K562 (cell line): ENCODE data around the gene BTD. TPM values are rescaled to one million over a fixed set of nuclear protein-coding genes. Genes with fewer than 3 reads are reported as not detected.

ENCODE experiments used
- BCOR ChIP-seq: fragments of 450-650 bp; IDR thresholded peaks from 2 replicates; pipeline ENCODE4 v1.6.1; 2016
- BDP1 ChIP-seq: IDR thresholded peaks from 3 replicates; pipeline ENCODE4 v1.6.1; 2011; ENCODE audit not compliant: insufficient read length, insufficient read depth
- CBX3 ChIP-seq, 2 experiments: IDR thresholded peaks; 1 replicate in 1 of 2; 2 replicates in 1 of 2; pipeline ENCODE4 v1.6.1; 2012; ENCODE audit warnings: inconsistent platforms in 2 of 2, low read length in 2 of 2, borderline replicate concordance in 1 of 2, control low read depth in 1 of 2
- DIDO1 ChIP-seq: fragments of 450-650 bp; IDR thresholded peaks from 2 replicates; pipeline ENCODE4 v1.6.1; 2016; ENCODE audit warnings: low read depth, missing biosample characterization, missing genetic modification characterization
- E2F5 ChIP-seq: sonication (generic); formaldehyde crosslinking; IDR thresholded peaks from 2 replicates; pipeline ENCODE4 v1.8.0; 2022; ENCODE audit warnings: mild to moderate bottlenecking, missing genetic modification reagents
- E2F8 ChIP-seq: fragments of 450-650 bp; IDR thresholded peaks from 2 replicates; pipeline ENCODE4 v1.7.1; 2018; ENCODE audit warnings: mild to moderate bottlenecking, low read depth; ENCODE audit not compliant: partially characterized antibody
- ESRRA ChIP-seq: fragments of 450-650 bp; IDR thresholded peaks from 2 replicates; pipeline ENCODE4 v1.6.1; 2014; ENCODE audit warnings: low read depth, mild to moderate bottlenecking, moderate library complexity, borderline replicate concordance
- HDAC6 ChIP-seq: IDR thresholded peaks from 2 replicates; pipeline ENCODE4 v1.6.1; 2012; ENCODE audit warnings: low read depth, mild to moderate bottlenecking, control low read depth, inconsistent platforms, low read length, moderate library complexity
- MAFK ChIP-seq: IDR thresholded peaks from 2 replicates; pipeline ENCODE4 v1.6.1; 2011; ENCODE audit warnings: low read length, improper control_type of control experiment
- MCM2 ChIP-seq: fragments of 450-650 bp; IDR thresholded peaks from 2 replicates; pipeline ENCODE4 v1.6.1; 2017; ENCODE audit warnings: low read depth, mild to moderate bottlenecking
- MEF2D ChIP-seq: conservative IDR thresholded peaks from 2 replicates; pipeline ENCODE4 v1.6.1; 2016; ENCODE audit warnings: low read depth, missing genetic modification characterization, missing compliant biosample characterization
- NCOA2 ChIP-seq, 2 experiments: fragments of 450-650 bp; IDR thresholded peaks; 2 replicates each; pipeline ENCODE4 v1.6.1; 2018; ENCODE audit warnings: mild to moderate bottlenecking in 2 of 2, moderate library complexity in 1 of 2; ENCODE audit not compliant: partially characterized antibody in 2 of 2
- NR1H2 ChIP-seq: sonication (generic); formaldehyde crosslinking; IDR thresholded peaks from 2 replicates; pipeline ENCODE4 v1.4.0; 2020; ENCODE audit warnings: mild to moderate bottlenecking, missing genetic modification reagents
- NR4A1 ChIP-seq, 2 experiments: fragments of 250-450 bp in 1 of 2; fragments of 450-650 bp in 1 of 2; sonication (Bioruptor Pico) in 1 of 2; IDR thresholded peaks; 2 replicates each; pipeline versions ENCODE4 v1.4.0 to v1.6.1; 2016 to 2020; ENCODE audit warnings: mild to moderate bottlenecking in 2 of 2, missing compliant biosample characterization in 1 of 2, missing genetic modification characterization in 1 of 2, moderate library complexity in 1 of 2
- PHF8 ChIP-seq: fragments of 200-600 bp; sonication (generic); IDR thresholded peaks from 2 replicates; pipeline ENCODE4 v1.6.1; 2012; ENCODE audit warnings: mixed run types, mild to moderate bottlenecking, inconsistent platforms, low read length, moderate library complexity, borderline replicate concordance
- POLR2G ChIP-seq: fragments of 200-400 bp; formaldehyde crosslinking; IDR thresholded peaks from 2 replicates; pipeline ENCODE4 v1.6.1; 2017; ENCODE audit warnings: low read depth, mild to moderate bottlenecking, antibody characterized with exemption, low read length, moderate library complexity
- RFX1 ChIP-seq: fragments of 450-650 bp; IDR thresholded peaks from 2 replicates; pipeline ENCODE4 v1.6.1; 2016; ENCODE audit warnings: mild to moderate bottlenecking, moderate library complexity
- RHOXF2B ChIP-seq: fragments of 250-450 bp; sonication (Bioruptor Pico); conservative IDR thresholded peaks from 2 replicates; pipeline ENCODE4 v1.5.1; 2021
- SETDB1 ChIP-seq: IDR thresholded peaks from one replicate; pipeline ENCODE4 v1.6.1; 2012; ENCODE audit warnings: low read length, control low read depth, inconsistent platforms
- SIN3A ChIP-seq, 2 experiments: fragments of 150-350 bp in 1 of 2; IDR thresholded peaks; 2 replicates each; pipeline ENCODE4 v1.6.1; 2011 to 2016; ENCODE audit warnings: borderline replicate concordance in 2 of 2, low read depth in 2 of 2, low read length in 2 of 2, mild to moderate bottlenecking in 2 of 2, moderate library complexity in 2 of 2; ENCODE audit not compliant: control insufficient read depth in 1 of 2
- TRIM25 ChIP-seq: fragments of 450-650 bp; IDR thresholded peaks from 2 replicates; pipeline ENCODE4 v1.7.0; 2016; ENCODE audit warnings: borderline replicate concordance
- USF1 ChIP-seq: sonication (generic); formaldehyde crosslinking; IDR thresholded peaks from 2 replicates; pipeline ENCODE4 v1.9.0; 2022; ENCODE audit warnings: mild to moderate bottlenecking, missing genetic modification reagents
- ZKSCAN8 ChIP-seq: fragments of 200-800 bp; sonication (Bioruptor generic); IDR thresholded peaks from 2 replicates; pipeline ENCODE4 v1.6.1; 2016; ENCODE audit warnings: missing genetic modification characterization, missing compliant biosample characterization
- ZNF707 ChIP-seq: fragments of 250-450 bp; sonication (Bioruptor Pico); conservative IDR thresholded peaks from 2 replicates; pipeline ENCODE4 v1.8.0; 2022; ENCODE audit warnings: inconsistent platforms, mild to moderate bottlenecking, moderate library complexity
- ZSCAN32 ChIP-seq: fragments of 450-650 bp; formaldehyde crosslinking; IDR thresholded peaks from 2 replicates; pipeline ENCODE4 v1.4.0; 2020; ENCODE audit warnings: mild to moderate bottlenecking, moderate library complexity
- polyA plus RNA-seq, 8 experiments: library from polyadenylated mRNA; depleted of rRNA in 4 of 8; stranded (reverse) in 5 of 8; unstranded in 3 of 8; fragments of >200 nt; fragmentation: Nextera tagmentation in 2 of 8; fragmentation: Illumina TruSeq in 1 of 8; extraction: Ambion mirVana in 2 of 8; extraction: Trizol in 1 of 8; gene quantifications; 2 replicates each; pipeline versions ENCODE4 v1.2.1 to v1.2.3, GENCODE V29; 2011 to 2014; ENCODE audit warnings: inconsistent platforms in 1 of 8, missing spikeins in 1 of 8
- total RNA-seq, 7 experiments: library from RNA; depleted of rRNA in 6 of 7; stranded (reverse); fragments of >200 nt in 6 of 7; fragmentation: Illumina TruSeq in 2 of 7; extraction: Trizol in 2 of 7; gene quantifications; 2 replicates each; pipeline versions ENCODE4 v1.2.1 to v1.2.3, GENCODE V29; 2011 to 2021; ENCODE audit warnings: low replicate concordance in 1 of 7

The BTD gene
- total and polyA plus RNA-seq, 9 of the 15 experiments (the other 6 are each of a cell fraction or from before 2014, with no cell fraction given): 6.6 to 26.2 (median 10.6) TPM

- no peak for TF ChIP-seq DIDO1 (tag)
- TF ChIP-seq E2F8: no peak
- no peak for TF ChIP-seq MCM2
- TF ChIP-seq SETDB1: no peak
- TF ChIP-seq NCOA2 (IDR thresholded peaks at IDR 0.05; ENCODE audit: partially characterized antibody in 2 of 2): no peak
- no peak for TF ChIP-seq RHOXF2B (CRISPR knock-in tag)
- 0 out of 2 replicates have a peak, but pooled peaks have one; percentile 60 for TF ChIP-seq TRIM25
- no peak for TF ChIP-seq BDP1
- TF ChIP-seq BCOR: peak; percentile 57; the same call in 1 of the 2 replicates
- TF ChIP-seq RFX1: peak; percentile 89
- TF ChIP-seq ZKSCAN8: no peak
- TF ChIP-seq CBX3 (IDR thresholded peaks at IDR 0.05; ENCODE audit: borderline replicate concordance in 1 of 2, low read length in 2 of 2): no peak
- no peak for TF ChIP-seq E2F5 (CRISPR knock-in tag)
- no peak for TF ChIP-seq ZSCAN32
- TF ChIP-seq ZNF707: no peak
- no peak for TF ChIP-seq POLR2G
- TF ChIP-seq MEF2D (tag): no peak
- TF ChIP-seq NR4A1 (CRISPR knock-in tag; IDR thresholded peaks at IDR 0.05): no peak
- no peak for TF ChIP-seq NR4A1 (tag; IDR thresholded peaks at IDR 0.05)
- TF ChIP-seq USF1 (CRISPR knock-in tag): no peak
- TF ChIP-seq NR1H2 (CRISPR knock-in tag): no peak
- TF ChIP-seq MAFK: no peak
- TF ChIP-seq ESRRA: no peak
- no peak for TF ChIP-seq PHF8
- no peak for TF ChIP-seq SIN3A (IDR thresholded peaks at IDR 0.05; ENCODE audit: borderline replicate concordance in 2 of 2, control insufficient read depth in 1 of 2, low read depth in 2 of 2, low read length in 2 of 2)
- no peak for TF ChIP-seq HDAC6
Observed at GRCh38 chr3:15601046-15601398, 523 bp upstream of the BTD start (continued).
